Rectal smooth muscle tissue (tissue), 1 donor: Measurements from ENCODE around the gene TMEM92.
A peak's percentile ranks its signal among the peaks of the same experiment; 100 is the strongest.
"Not testable (repeated sequence)": the region's sequence is repeated elsewhere in the genome, so short reads cannot be mapped to it uniquely, and the experiment has no call there.

Experiments used
- H3K27ac ChIP-seq: one replicate; pipeline ENCODE4 v1.7.0; 2013; ENCODE audit warnings: low read depth, low read length, inconsistent platforms
- H3K27me3 ChIP-seq: one replicate; pipeline ENCODE4 v1.7.0; 2013; ENCODE audit warnings: low read length; ENCODE audit not compliant: control insufficient read depth, insufficient read depth
- H3K36me3 ChIP-seq: one replicate; pipeline ENCODE4 v1.7.0; 2013; ENCODE audit warnings: low read length; ENCODE audit not compliant: control insufficient read depth, insufficient read depth
- H3K4me1 ChIP-seq: one replicate; pipeline ENCODE4 v1.7.0; 2013; ENCODE audit warnings: low read length; ENCODE audit not compliant: control insufficient read depth, insufficient read depth
- H3K4me3 ChIP-seq: one replicate; pipeline ENCODE4 v1.7.0; 2013; ENCODE audit warnings: low read length
- H3K9ac ChIP-seq: one replicate; pipeline ENCODE4 v1.7.0; 2013; ENCODE audit warnings: low read length

The TMEM92 gene

DNA sequence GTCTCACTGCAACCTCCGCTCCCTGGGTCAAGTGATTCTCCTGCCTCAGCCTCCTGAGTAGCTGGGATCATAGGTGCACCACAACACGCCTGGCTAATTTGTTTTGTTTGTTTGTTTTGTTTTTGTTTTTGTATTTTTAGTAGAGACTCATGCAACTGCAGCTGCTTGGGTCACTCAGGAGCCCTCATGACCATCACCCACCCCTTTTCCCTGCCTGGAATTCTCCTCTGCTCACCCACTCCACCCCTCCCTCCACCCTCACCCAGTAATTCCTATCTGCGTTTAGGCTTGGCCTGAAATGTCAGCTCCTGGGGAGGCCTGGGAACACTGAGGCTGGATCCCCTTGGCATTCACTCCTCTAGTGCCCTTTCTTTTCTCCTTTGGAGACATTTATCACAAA, 25.5 kb downstream of the TMEM92 start:
- Histone ChIP-seq H3K4me3 (no peak overlapping the region), H3K27ac (no peak overlapping the region), H3K4me1 (peaks cover 1% of the 10 kb centered on the region), H3K9ac (no peak overlapping the region), H3K27me3 (no peaks in the 10 kb centered on the region), H3K36me3 (no peaks in the 10 kb centered on the region)

DNA sequence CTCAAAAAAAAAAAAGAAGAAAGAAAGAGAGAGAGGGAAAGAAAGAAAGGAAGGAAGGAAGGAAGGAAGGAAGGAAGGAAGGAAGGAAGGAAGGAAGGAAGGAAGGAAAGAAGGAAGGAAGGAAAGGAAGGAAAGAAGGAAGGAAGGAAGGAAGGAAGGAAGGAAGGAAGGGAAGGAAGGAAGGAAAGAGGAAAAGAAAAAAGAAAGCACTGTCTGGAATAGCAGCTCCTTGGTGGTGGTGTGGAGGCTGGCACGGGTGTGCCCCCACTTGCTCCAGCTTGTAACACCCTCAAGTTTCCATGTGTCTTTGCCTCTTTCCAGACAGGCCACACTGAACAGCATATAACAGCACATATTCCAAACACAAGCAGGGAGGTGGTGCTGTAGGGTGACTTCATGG, 26.6 kb downstream of the TMEM92 start:
- H3K4me3 ChIP-seq, H3K36me3 ChIP-seq, H3K27me3 ChIP-seq, H3K27ac ChIP-seq, H3K4me1 ChIP-seq, H3K9ac ChIP-seq: not testable (repeated sequence)

- Histone ChIP-seq H3K9ac (no peak overlapping the region), H3K27ac (no peak overlapping the region), H3K4me1 (peaks cover 5% of the 10 kb centered on the region), H3K4me3 (no peak overlapping the region), H3K27me3 (no peaks in the 10 kb centered on the region), H3K36me3 (no peaks in the 10 kb centered on the region)
Observed at GRCh38 chr17:50301891-50302584, 27.8 kb downstream of the TMEM92 start.

GRCh38 chr17:50303051-50303450, 28.8 kb downstream of the TMEM92 start:
- Histone ChIP-seq H3K9ac (no peak overlapping the region), H3K27me3 (no peaks in the 10 kb centered on the region), H3K27ac (no peak overlapping the region), H3K4me1 (peaks cover 5% of the 10 kb centered on the region), H3K36me3 (no peaks in the 10 kb centered on the region), H3K4me3 (no peak overlapping the region)

GRCh38 chr17:50303596-50303995, 29.3 kb downstream of the TMEM92 start:
- Histone ChIP-seq H3K27ac (no peak overlapping the region), H3K9ac (no peak overlapping the region), H3K4me3 (no peak overlapping the region), H3K4me1 (peaks cover 5% of the 10 kb centered on the region), H3K36me3 (no peaks in the 10 kb centered on the region), H3K27me3 (no peaks in the 10 kb centered on the region)

DNA sequence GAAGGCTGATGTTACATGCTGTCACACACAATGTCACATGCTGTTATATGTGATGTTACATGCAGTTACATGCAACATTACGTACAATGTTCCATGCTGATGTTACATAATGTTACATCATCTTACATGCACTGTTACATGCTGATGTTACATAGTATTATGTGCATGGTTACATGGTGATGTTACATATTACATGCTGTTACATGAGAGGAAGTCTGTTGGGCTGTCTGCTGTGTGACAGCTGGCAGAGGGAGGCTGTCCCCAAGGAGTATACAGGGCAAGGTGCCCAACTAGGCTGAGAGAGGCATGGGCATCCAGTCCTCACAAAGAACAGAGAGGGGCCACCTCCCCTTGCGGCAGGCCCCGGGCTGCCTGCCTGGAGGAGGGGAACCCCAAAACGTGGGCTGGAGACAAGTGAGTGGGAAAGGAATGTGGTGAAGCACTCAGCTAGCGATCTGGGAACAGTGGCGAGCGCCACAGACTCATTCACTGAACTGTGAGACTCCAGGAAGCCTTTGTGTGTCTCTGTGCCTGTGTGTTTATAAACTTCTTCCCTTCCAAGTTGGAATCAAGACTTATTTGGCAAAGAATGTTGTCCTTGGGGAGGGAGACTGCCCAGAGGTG, 30.6 kb downstream of the TMEM92 start:
- Histone ChIP-seq H3K4me1 (peaks cover 5% of the 10 kb centered on the region), H3K27ac (no peak overlapping the region), H3K9ac (no peak overlapping the region), H3K27me3 (no peaks in the 10 kb centered on the region), H3K36me3 (no peaks in the 10 kb centered on the region), H3K4me3 (peak overlapping the region; percentile 1)

DNA sequence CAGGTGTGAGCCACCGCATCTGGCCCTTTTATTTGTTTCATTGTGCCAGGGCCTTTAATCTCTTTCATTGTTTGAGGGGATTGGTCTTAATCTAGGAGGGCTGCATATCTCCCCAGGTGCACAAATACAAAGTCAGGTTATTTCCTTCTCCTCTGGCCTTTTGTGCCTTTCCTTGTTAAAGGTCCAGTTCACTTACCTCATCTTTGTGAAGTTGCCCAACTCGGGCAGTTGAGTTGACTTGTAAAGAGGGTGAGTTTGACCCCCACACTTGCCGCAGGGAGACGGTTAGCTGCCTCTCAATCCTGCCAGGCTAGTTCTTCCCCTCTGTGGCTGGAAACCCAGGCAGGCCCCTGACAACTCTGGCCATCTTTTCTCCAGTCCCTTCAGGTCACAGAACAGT, 33.4 kb downstream of the TMEM92 start:
- peaks cover 2% of the 10 kb centered on the region for H3K27me3 ChIP-seq
- H3K36me3 ChIP-seq: no peaks in the 10 kb centered on the region
- no peak overlapping the region for H3K27ac ChIP-seq
- no peak overlapping the region for H3K9ac ChIP-seq
- H3K4me3 ChIP-seq: no peak overlapping the region
- peaks cover 5% of the 10 kb centered on the region for H3K4me1 ChIP-seq

GRCh38 chr17:50308666-50309065, 34.4 kb downstream of the TMEM92 start:
- Histone ChIP-seq H3K36me3 (no peaks in the 10 kb centered on the region), H3K27ac (no peak overlapping the region), H3K4me3 (no peak overlapping the region), H3K27me3 (peaks cover 2% of the 10 kb centered on the region), H3K9ac (no peak overlapping the region), H3K4me1 (peaks cover 5% of the 10 kb centered on the region)

- no peak overlapping the region for H3K27ac ChIP-seq
- H3K9ac ChIP-seq: no peak overlapping the region
- peaks cover 2% of the 10 kb centered on the region for H3K27me3 ChIP-seq
- no peak overlapping the region for H3K4me3 ChIP-seq
- no peaks in the 10 kb centered on the region for H3K4me1 ChIP-seq
- H3K36me3 ChIP-seq: no peaks in the 10 kb centered on the region
Observed at GRCh38 chr17:50310455-50311111, 36.3 kb downstream of the TMEM92 start.

GRCh38 chr17:50311112-50311460, 36.8 kb downstream of the TMEM92 start:
- Histone ChIP-seq H3K4me1 (no peaks in the 10 kb centered on the region), H3K9ac (no peak overlapping the region), H3K4me3 (no peak overlapping the region), H3K27me3 (peaks cover 2% of the 10 kb centered on the region), H3K36me3 (no peaks in the 10 kb centered on the region), H3K27ac (no peak overlapping the region)

- no peaks in the 10 kb centered on the region for H3K36me3 ChIP-seq
- peaks cover 2% of the 10 kb centered on the region for H3K27me3 ChIP-seq
- H3K4me1 ChIP-seq: no peaks in the 10 kb centered on the region
- no peak overlapping the region for H3K27ac ChIP-seq
- no peak overlapping the region for H3K9ac ChIP-seq
- H3K4me3 ChIP-seq: no peak overlapping the region
Observed at GRCh38 chr17:50311483-50311882, 37.2 kb downstream of the TMEM92 start.

GRCh38 chr17:50312308-50312707, 38.0 kb downstream of the TMEM92 start:
- Histone ChIP-seq H3K4me3 (no peak overlapping the region), H3K27me3 (peaks cover 2% of the 10 kb centered on the region), H3K4me1 (no peaks in the 10 kb centered on the region), H3K36me3 (no peaks in the 10 kb centered on the region), H3K27ac (no peak overlapping the region), H3K9ac (no peak overlapping the region)
